AG04449 (cell line): ENCODE data around the gene GABRR2.
"Not testable (repeated sequence)": the region's sequence is repeated elsewhere in the genome, so short reads cannot be mapped to it uniquely, and the experiment has no call there.

Source experiments
- CTCF ChIA-PET: fragments of 350-600 bp; formaldehyde crosslinking; extraction: SDS; loops from one replicate; lab custom pipeline; 2021; ENCODE audit warnings: antibody characterized with exemption; lab: Yijun Ruan, JAX
- POLR2A ChIA-PET: fragments of 400-600, 350-600 bp; formaldehyde crosslinking; extraction: SDS; loops from one replicate; lab custom pipeline; 2020; ENCODE audit warnings: antibody characterized with exemption, inconsistent platforms; lab: Yijun Ruan, JAX
- DNase-seq: peaks from one replicate; pipeline ENCODE4 v3.0.0-alpha.2; 2010; ENCODE audit warnings: low read depth, low spot score
- H3K4me3 ChIP-seq: 2 replicates; pipeline ENCODE4 v1.5.1; 2011; ENCODE audit warnings: low read depth, mild to moderate bottlenecking, control low read depth, low read length
- CTCF ChIP-seq: IDR thresholded peaks from one replicate; pipeline ENCODE4 v1.5.1; 2011; ENCODE audit warnings: mild to moderate bottlenecking, moderate library complexity, low read length, control low read depth, inconsistent platforms; ENCODE audit not compliant: insufficient read depth; ENCODE audit errors: missing control alignments

GABRR2 gene

GRCh38 chr6:89243331-89243629 lies 71.8 kb downstream of the GABRR2 start:
- TF ChIP-seq CTCF: no peak
- ChIA-PET POLR2A (no interaction called here), CTCF (interaction anchor here (1.1 to 10.4 kb wide), 13 partner anchors 9 to 280 kb away, joined by 3 to 162 read pairs (median 5); partner anchors contain the start of genes PM20D2, RNGTT and SRSF12)
- H3K4me3 ChIP-seq: no peak overlapping the region
- DNase-seq: no peak

GRCh38 chr6:89242574-89243330 lies 72.3 kb downstream of the GABRR2 start:
- CTCF ChIA-PET: interaction anchor here (0.8 to 10.4 kb wide), 18 partner anchors 9 to 360 kb away, joined by 3 to 162 read pairs (median 3); partner anchors contain the start of genes PM20D2, RNGTT and SRSF12
- POLR2A ChIA-PET: interaction anchor here (1.3 kb wide), 1 partner anchor 162 kb away, joined by 3 read pairs; the partner anchor contains the start of gene PNRC1
- DNase-seq: peak; percentile 28
- TF ChIP-seq CTCF: peak; percentile 34
- no peak overlapping the region for H3K4me3 ChIP-seq

- TF ChIP-seq CTCF: peak; percentile 9
- no peak overlapping the region for H3K4me3 ChIP-seq
- POLR2A ChIA-PET: no interaction called here
- CTCF ChIA-PET: interaction anchor here (5.9 to 10.4 kb wide), 2 partner anchors 119 to 255 kb away, joined by 88 to 162 read pairs; partner anchors contain the start of gene SRSF12
- DNase-seq: no peak
These were observed 75.8 kb downstream of the GABRR2 start for GRCh38 chr6:89239338-89239737.

GRCh38 chr6:89237158-89237557 lies 77.9 kb downstream of the GABRR2 start:
- ChIA-PET CTCF (no interaction called here), POLR2A (no interaction called here)
- H3K4me3 ChIP-seq: no peak overlapping the region
- no peak for DNase-seq
- TF ChIP-seq CTCF: no peak

GRCh38 chr6:89233605-89234004 lies 81.5 kb downstream of the GABRR2 start:
- POLR2A ChIA-PET, H3K4me3 ChIP-seq, DNase-seq: not testable (repeated sequence)
- CTCF ChIA-PET: interaction anchor here (1.3 kb wide), 1 partner anchor 8 kb away, joined by 3 read pairs; no protein-coding TSS in a partner anchor

GRCh38 chr6:89222712-89223039 lies 92.4 kb downstream of the GABRR2 start:
- no peak for DNase-seq
- ChIA-PET CTCF (no interaction called here), POLR2A (no interaction called here)
- no peak for TF ChIP-seq CTCF
- H3K4me3 ChIP-seq: no peak overlapping the region
